Keratinocyte (primary cell): ENCODE results near the gene TRPV4. TPM values are rescaled to one million over a fixed set of nuclear protein-coding genes. Genes with fewer than 3 reads are reported as not detected.

Source experiments
- DNase-seq: peaks from one replicate; pipeline ENCODE4 v3.0.0-alpha.2; 2011; ENCODE audit warnings: low read depth, missing footprints, low spot score
- FAIRE-seq: peaks from 2 replicates; lab custom pipeline; 2011; peaks lifted over from hg19 to GRCh38; lab: Jason Lieb, UNC
- H2AFZ ChIP-seq: 2 replicates; pipeline ENCODE4 v1.6.0; 2012; ENCODE audit warnings: low read length, control low read depth, inconsistent platforms; ENCODE audit not compliant: control insufficient read depth
- H3K27ac ChIP-seq: 2 replicates; pipeline ENCODE4 v1.5.1; 2011; ENCODE audit warnings: low read length; ENCODE audit not compliant: control insufficient read depth, insufficient read depth
- H3K27me3 ChIP-seq: 3 replicates; pipeline ENCODE4 v1.6.0; 2011; ENCODE audit warnings: low read length; ENCODE audit not compliant: control insufficient read depth, insufficient read depth; ENCODE audit errors: extremely low read depth
- H3K36me3 ChIP-seq, 2 experiments: 2 replicates in 1 of 2; 3 replicates in 1 of 2; pipeline ENCODE4 v1.5.1; 2011; ENCODE audit warnings: low read length in 2 of 2, mild to moderate bottlenecking in 1 of 2; ENCODE audit not compliant: control insufficient read depth in 2 of 2, insufficient read depth in 2 of 2; ENCODE audit errors: extremely low read depth in 1 of 2
- H3K4me1 ChIP-seq: 3 replicates; pipeline ENCODE4 v1.5.1; 2011; ENCODE audit warnings: low read length; ENCODE audit not compliant: control insufficient read depth, insufficient read depth; ENCODE audit errors: extremely low read depth
- H3K4me2 ChIP-seq: 3 replicates; pipeline ENCODE4 v1.6.0; 2011; ENCODE audit warnings: low read depth, low read length; ENCODE audit not compliant: control insufficient read depth, insufficient read depth; ENCODE audit errors: extremely low read depth
- H3K4me3 ChIP-seq, 3 experiments: fragments of 200-600 bp in 1 of 3; sonication (generic) in 1 of 3; 2 replicates in 2 of 3; 3 replicates in 1 of 3; pipeline ENCODE4 v1.5.1; 2011 to 2016; ENCODE audit warnings: low read length in 3 of 3, mild to moderate bottlenecking in 3 of 3, control low read depth in 2 of 3, inconsistent platforms in 1 of 3, low read depth in 1 of 3, mixed read lengths in 1 of 3, mixed run types in 1 of 3, moderate library complexity in 1 of 3; ENCODE audit not compliant: control insufficient read depth in 2 of 3, insufficient read depth in 2 of 3; ENCODE audit errors: extremely low read depth in 1 of 3
- H3K79me2 ChIP-seq: 2 replicates; pipeline ENCODE4 v1.6.0; 2012; ENCODE audit warnings: low read length; ENCODE audit not compliant: control insufficient read depth, insufficient read depth
- H3K9ac ChIP-seq: 3 replicates; pipeline ENCODE4 v1.6.0; 2011; ENCODE audit warnings: low read length; ENCODE audit not compliant: control insufficient read depth, insufficient read depth; ENCODE audit errors: extremely low read depth
- H3K9me1 ChIP-seq: 3 replicates; pipeline ENCODE4 v1.6.0; 2011; ENCODE audit warnings: low read length; ENCODE audit not compliant: control insufficient read depth, insufficient read depth; ENCODE audit errors: extremely low read depth
- H3K9me3 ChIP-seq: 2 replicates; pipeline ENCODE4 v1.5.1; 2012; ENCODE audit warnings: low read depth, low read length; ENCODE audit not compliant: control insufficient read depth
- H4K20me1 ChIP-seq: 3 replicates; pipeline ENCODE4 v1.6.0; 2011; ENCODE audit warnings: low read length; ENCODE audit not compliant: control insufficient read depth, insufficient read depth; ENCODE audit errors: extremely low read depth
- EZH2 ChIP-seq: IDR thresholded peaks from one replicate; pipeline ENCODE4 v1.6.1; 2012; ENCODE audit warnings: inconsistent platforms, mild to moderate bottlenecking, low read length, moderate library complexity
- dilution Hi-C: fragments of 300-500 bp; cut with MboI; formaldehyde crosslinking; loops from one replicate; pipeline ENCODE4 v1.7.0; 2020; ENCODE audit warnings: low sequenced_read_pairs; ENCODE audit not compliant: extremely low pct_ligation_motif_present
- polyA plus RNA-seq, 5 experiments: library from polyadenylated mRNA; depleted of rRNA in 3 of 5; stranded (reverse) in 3 of 5; stranded (forward) in 1 of 5; unstranded in 1 of 5; fragments of >200 nt; gene quantifications; 1 replicate in 1 of 5; 2 replicates in 3 of 5; 3 replicates in 1 of 5; pipeline versions ENCODE4 v1.2.1 to v1.2.3, GENCODE V29; 2011 to 2012; ENCODE audit warnings: missing spikeins in 2 of 5, low read depth in 1 of 5, low replicate concordance in 1 of 5
- TF ChIP-seq, protein P1 (sequence below), 3 experiments: IDR thresholded peaks in 1 of 3; conservative IDR thresholded peaks in 1 of 3; optimal IDR thresholded peaks in 1 of 3; 2 replicates in 2 of 3; 3 replicates in 1 of 3; pipeline versions ENCODE3 to v1.5.1; 2011; ENCODE audit warnings: low read length in 3 of 3, mild to moderate bottlenecking in 3 of 3, moderate library complexity in 2 of 3, control low read depth in 1 of 3, inconsistent platforms in 1 of 3; ENCODE audit not compliant: insufficient read depth in 2 of 3; ENCODE audit errors: extremely low read depth in 1 of 3

The TRPV4 gene
- polyA plus RNA-seq, 1 donor (not counting 4 experiments of a cell fraction or from before 2014, with no cell fraction given) = 0.46 TPM

DNA sequence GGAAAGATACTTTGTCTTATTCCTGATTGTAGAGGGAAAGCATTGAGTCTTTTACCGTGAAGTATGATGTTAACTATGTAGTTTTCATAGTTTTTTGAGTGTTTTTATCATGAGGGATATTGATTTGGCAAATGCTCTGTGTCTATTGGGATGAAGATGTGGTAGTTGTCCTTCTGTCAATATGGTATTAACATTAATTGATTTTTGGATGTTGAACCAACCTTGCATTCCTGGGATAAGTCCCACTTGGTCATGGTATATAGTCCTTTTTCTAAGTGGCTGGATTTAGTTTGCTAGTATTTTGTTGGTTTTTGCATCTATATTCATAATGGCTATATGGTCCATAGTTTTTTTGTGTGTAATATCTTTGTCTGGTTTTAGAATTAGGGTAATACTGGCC lies 76.7 kb downstream of the TRPV4 start:
- H3K9me3 ChIP-seq = peaks cover 2% of the 10 kb centered on the region
- no peaks in the 10 kb centered on the region for H3K9me1 ChIP-seq
- no peaks in the 10 kb centered on the region for H3K79me2 ChIP-seq
- no peak overlapping the region for H3K9ac ChIP-seq
- no peaks in the 10 kb centered on the region for H3K27me3 ChIP-seq
- H3K27ac ChIP-seq = no peak overlapping the region
- FAIRE-seq (no peak), DNase-seq (no peak)
- dilution Hi-C loops = no loop called here
- no peak overlapping the region for H2AFZ ChIP-seq
- H3K4me3 ChIP-seq = no peak overlapping the region
- no peaks in the 10 kb centered on the region for H3K36me3 ChIP-seq
- no peaks in the 10 kb centered on the region for H4K20me1 ChIP-seq
- TF ChIP-seq EZH2 = no peak
- TF ChIP-seq, protein P1, sequence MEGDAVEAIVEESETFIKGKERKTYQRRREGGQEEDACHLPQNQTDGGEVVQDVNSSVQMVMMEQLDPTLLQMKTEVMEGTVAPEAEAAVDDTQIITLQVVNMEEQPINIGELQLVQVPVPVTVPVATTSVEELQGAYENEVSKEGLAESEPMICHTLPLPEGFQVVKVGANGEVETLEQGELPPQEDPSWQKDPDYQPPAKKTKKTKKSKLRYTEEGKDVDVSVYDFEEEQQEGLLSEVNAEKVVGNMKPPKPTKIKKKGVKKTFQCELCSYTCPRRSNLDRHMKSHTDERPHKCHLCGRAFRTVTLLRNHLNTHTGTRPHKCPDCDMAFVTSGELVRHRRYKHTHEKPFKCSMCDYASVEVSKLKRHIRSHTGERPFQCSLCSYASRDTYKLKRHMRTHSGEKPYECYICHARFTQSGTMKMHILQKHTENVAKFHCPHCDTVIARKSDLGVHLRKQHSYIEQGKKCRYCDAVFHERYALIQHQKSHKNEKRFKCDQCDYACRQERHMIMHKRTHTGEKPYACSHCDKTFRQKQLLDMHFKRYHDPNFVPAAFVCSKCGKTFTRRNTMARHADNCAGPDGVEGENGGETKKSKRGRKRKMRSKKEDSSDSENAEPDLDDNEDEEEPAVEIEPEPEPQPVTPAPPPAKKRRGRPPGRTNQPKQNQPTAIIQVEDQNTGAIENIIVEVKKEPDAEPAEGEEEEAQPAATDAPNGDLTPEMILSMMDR (optimal IDR thresholded peaks at IDR 0.05 in 1 of 3, IDR thresholded peaks at IDR 0.05 in 1 of 3, conservative IDR thresholded peaks at IDR 0.05 in 1 of 3; ENCODE audit: extremely low read depth in 1 of 3, insufficient read depth in 2 of 3, low read length in 3 of 3) = no peak
- H3K4me1 ChIP-seq = no peaks in the 10 kb centered on the region
- H3K4me2 ChIP-seq = no peak overlapping the region

DNA sequence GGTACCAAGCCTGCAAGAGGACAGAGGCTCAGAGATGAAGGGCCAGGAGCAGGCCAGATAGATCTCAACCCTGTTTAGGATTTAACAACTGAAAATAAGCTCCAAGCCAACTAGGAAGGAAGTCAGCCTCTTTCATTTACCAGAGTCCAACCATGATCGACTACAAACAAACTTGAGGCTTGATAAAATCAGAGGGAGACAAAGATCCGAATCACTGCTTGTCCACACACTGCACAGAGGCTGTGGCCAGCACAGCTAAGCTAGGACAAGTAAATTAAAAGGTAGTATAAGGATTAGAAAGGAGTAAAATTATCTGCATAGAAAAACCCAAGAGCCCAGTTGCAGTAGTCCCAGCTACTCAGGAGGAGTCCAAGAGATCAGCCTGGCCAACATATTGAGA lies 79.2 kb downstream of the TRPV4 start:
- H3K27me3 ChIP-seq = no peaks in the 10 kb centered on the region
- H3K4me1 ChIP-seq = no peaks in the 10 kb centered on the region
- dilution Hi-C loops = no loop called here
- no peak overlapping the region for H3K4me3 ChIP-seq
- no peaks in the 10 kb centered on the region for H3K36me3 ChIP-seq
- peaks cover 2% of the 10 kb centered on the region for H3K9me3 ChIP-seq
- no peaks in the 10 kb centered on the region for H3K79me2 ChIP-seq
- DNase-seq = no peak
- no peak overlapping the region for H3K9ac ChIP-seq
- FAIRE-seq = no peak
- H3K9me1 ChIP-seq = no peaks in the 10 kb centered on the region
- no peak overlapping the region for H2AFZ ChIP-seq
- no peak overlapping the region for H3K4me2 ChIP-seq
- no peak for TF ChIP-seq EZH2
- TF ChIP-seq, protein P1 (optimal IDR thresholded peaks at IDR 0.05 in 1 of 3, IDR thresholded peaks at IDR 0.05 in 1 of 3, conservative IDR thresholded peaks at IDR 0.05 in 1 of 3; ENCODE audit: extremely low read depth in 1 of 3, insufficient read depth in 2 of 3, low read length in 3 of 3) = no peak
- H4K20me1 ChIP-seq = no peaks in the 10 kb centered on the region
- no peak overlapping the region for H3K27ac ChIP-seq
